ENCODE measurements around the gene FRRS1. TPM values are rescaled to one million over a fixed set of nuclear protein-coding genes. Genes with fewer than 3 reads are reported as not detected.
"Not testable (repeated sequence)": the region's sequence is repeated elsewhere in the genome, so short reads cannot be mapped to it uniquely, and the experiment has no call there.

Gene FRRS1
- total RNA-seq, 2 experiments from 2014 or later = 1.2 to 1.7 TPM

- Mint-ChIP-seq H3K4me1 (peaks cover 10% of the 10 kb centered on the region), H3K36me3 (ENCODE audit: low read depth) (no peaks in the 10 kb centered on the region), H3K27ac (no peak overlapping the region), H3K9me3 (no peaks in the 10 kb centered on the region), H3K4me3 (no peak overlapping the region), H3K27me3 (peaks cover 10% of the 10 kb centered on the region)
- ChIA-PET POLR2A (no interaction called here), CTCF (no interaction called here)
- no peak for DNase-seq
These were observed 6.8 kb downstream of the FRRS1 start for GRCh38 chr1:99759518-99760160.

GRCh38 chr1:99758686-99759517 is 7.5 kb downstream of the FRRS1 start:
- H3K9me3 Mint-ChIP-seq; H3K36me3 Mint-ChIP-seq (ENCODE audit: low read depth); DNase-seq; H3K27ac Mint-ChIP-seq; POLR2A ChIA-PET; H3K27me3 Mint-ChIP-seq; H3K4me3 Mint-ChIP-seq: not testable (repeated sequence)
- CTCF ChIA-PET = interaction anchor here (0.6 kb wide), 1 partner anchor 10 kb away, joined by 3 read pairs; no protein-coding TSS in a partner anchor
- peaks cover 10% of the 10 kb centered on the region for H3K4me1 Mint-ChIP-seq

DNA sequence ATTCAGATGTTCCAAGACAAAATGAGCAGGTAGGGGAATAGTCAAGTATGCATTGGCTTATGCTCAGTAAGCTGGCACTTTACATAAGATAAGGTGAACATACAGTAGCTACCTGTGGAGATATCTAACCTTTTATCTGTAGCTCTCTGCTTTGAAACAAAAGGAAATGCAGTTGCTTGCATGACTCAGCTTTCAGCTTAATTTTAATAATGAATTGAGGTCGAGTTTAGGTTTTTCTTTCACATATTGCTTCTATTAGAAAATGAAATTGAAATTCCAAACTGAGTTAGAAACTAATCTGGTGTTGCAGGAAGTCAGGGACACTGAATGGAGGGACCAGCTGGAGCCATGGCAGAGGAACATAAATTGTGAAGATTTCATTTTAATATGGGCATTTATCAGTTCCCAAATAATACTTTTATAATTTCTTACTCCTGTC is 8.3 kb downstream of the FRRS1 start:
- DNase-seq = no peak
- Mint-ChIP-seq H3K4me3 (no peak overlapping the region), H3K27ac (no peak overlapping the region), H3K4me1 (peaks cover 10% of the 10 kb centered on the region), H3K36me3 (ENCODE audit: low read depth) (no peaks in the 10 kb centered on the region), H3K9me3 (no peaks in the 10 kb centered on the region), H3K27me3 (peaks cover 10% of the 10 kb centered on the region)
- ChIA-PET POLR2A (no interaction called here), CTCF (no interaction called here)

GRCh38 chr1:99756598-99756997 is 9.8 kb downstream of the FRRS1 start:
- Mint-ChIP-seq H3K9me3 (no peaks in the 10 kb centered on the region), H3K4me3 (no peak overlapping the region), H3K4me1 (peaks cover 16% of the 10 kb centered on the region), H3K27ac (no peak overlapping the region), H3K27me3 (peaks cover 8% of the 10 kb centered on the region), H3K36me3 (ENCODE audit: low read depth) (no peaks in the 10 kb centered on the region)
- ChIA-PET POLR2A (no interaction called here), CTCF (no interaction called here)
- DNase-seq = no peak

DNA sequence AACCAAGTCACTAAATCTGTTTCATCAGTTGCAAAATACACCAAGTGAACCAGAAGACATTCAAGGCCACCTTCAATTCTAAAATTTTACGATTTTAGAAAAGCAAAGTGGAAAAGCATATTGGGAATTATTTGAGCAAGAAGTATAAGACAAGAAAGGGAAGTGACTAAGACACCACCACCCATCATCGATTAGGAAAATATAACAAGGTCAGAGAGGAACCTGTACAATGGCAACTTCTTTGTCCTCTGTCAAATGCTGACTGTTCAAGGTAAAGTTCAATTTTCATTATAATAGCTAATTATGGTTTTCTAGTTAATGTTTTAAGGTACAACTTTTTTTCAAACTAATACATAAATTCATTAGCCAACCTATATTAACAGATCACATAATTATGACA is 10.8 kb downstream of the FRRS1 start:
- Mint-ChIP-seq H3K4me1 (peaks cover 16% of the 10 kb centered on the region), H3K4me3 (no peak overlapping the region), H3K9me3 (no peaks in the 10 kb centered on the region), H3K27me3 (peaks cover 8% of the 10 kb centered on the region), H3K27ac (no peak overlapping the region), H3K36me3 (ENCODE audit: low read depth) (no peaks in the 10 kb centered on the region)
- ChIA-PET POLR2A (no interaction called here), CTCF (interaction anchor here (1.9 kb wide), 1 partner anchor 10 kb away, joined by 6 read pairs; the partner anchor contains the start of gene FRRS1)
- DNase-seq = no peak

DNA sequence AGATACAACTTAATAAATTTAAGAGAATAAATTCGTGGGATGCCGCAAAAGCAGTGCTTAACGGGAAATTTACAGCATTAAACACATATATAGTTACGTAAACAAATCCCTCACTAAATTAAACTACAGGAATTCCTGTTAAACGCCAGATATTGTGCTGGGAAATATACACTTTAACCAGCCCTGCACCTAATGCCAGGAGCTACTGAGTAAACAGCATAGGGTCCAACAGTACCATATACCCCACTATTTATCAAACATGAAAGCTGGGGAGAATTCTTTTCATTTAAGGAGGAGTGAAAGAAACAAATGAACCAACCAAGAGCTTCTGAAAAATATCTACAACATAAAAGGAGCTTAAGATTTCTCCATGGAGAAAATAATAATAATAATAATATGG is 11.7 kb downstream of the FRRS1 start:
- no peak for DNase-seq
- H3K27me3 Mint-ChIP-seq = peaks cover 8% of the 10 kb centered on the region
- H3K27ac Mint-ChIP-seq = no peak overlapping the region
- CTCF ChIA-PET = interaction anchor here (1.9 kb wide), 1 partner anchor 11 kb away, joined by 6 read pairs; the partner anchor contains the start of gene FRRS1
- H3K36me3 Mint-ChIP-seq (ENCODE audit: low read depth) = no peaks in the 10 kb centered on the region
- H3K4me3 Mint-ChIP-seq = no peak overlapping the region
- H3K4me1 Mint-ChIP-seq = peaks cover 21% of the 10 kb centered on the region
- H3K9me3 Mint-ChIP-seq = no peaks in the 10 kb centered on the region
- POLR2A ChIA-PET = no interaction called here

- no peak overlapping the region for H3K27ac Mint-ChIP-seq
- CTCF ChIA-PET = interaction anchor here (0.6 to 1.9 kb wide), 2 partner anchors 12 to 24 kb away, joined by 3 to 6 read pairs; partner anchors contain the start of gene FRRS1
- H3K4me3 Mint-ChIP-seq = no peak overlapping the region
- no peak for DNase-seq
- H3K27me3 Mint-ChIP-seq = peaks cover 10% of the 10 kb centered on the region
- no peaks in the 10 kb centered on the region for H3K9me3 Mint-ChIP-seq
- H3K4me1 Mint-ChIP-seq = peaks cover 21% of the 10 kb centered on the region
- no peaks in the 10 kb centered on the region for H3K36me3 Mint-ChIP-seq (ENCODE audit: low read depth)
- POLR2A ChIA-PET = no interaction called here
These were observed 12.3 kb downstream of the FRRS1 start for GRCh38 chr1:99754055-99754626.

- POLR2A ChIA-PET = no interaction called here
- CTCF ChIA-PET = no interaction called here
These were observed 14.4 kb downstream of the FRRS1 start for GRCh38 chr1:99751877-99752504.

GRCh38 chr1:99749504-99750347 is 16.7 kb downstream of the FRRS1 start:
- no peak for DNase-seq
- H3K27me3 Mint-ChIP-seq = peaks cover 14% of the 10 kb centered on the region
- H3K36me3 Mint-ChIP-seq (ENCODE audit: low read depth) = no peaks in the 10 kb centered on the region
- POLR2A ChIA-PET = no interaction called here
- no peak overlapping the region for H3K27ac Mint-ChIP-seq
- H3K9me3 Mint-ChIP-seq = no peaks in the 10 kb centered on the region
- peaks cover 11% of the 10 kb centered on the region for H3K4me1 Mint-ChIP-seq
- H3K4me3 Mint-ChIP-seq = no peak overlapping the region
- CTCF ChIA-PET = interaction anchor here (1.1 kb wide), 1 partner anchor 9 kb away, joined by 3 read pairs; no protein-coding TSS in a partner anchor

More at GRCh38 chr1:99751877-99752504, 14.4 kb downstream of the FRRS1 start:
- DNase-seq = no peak
- Mint-ChIP-seq H3K4me3 (no peak overlapping the region), H3K27ac (no peak overlapping the region), H3K9me3 (no peaks in the 10 kb centered on the region), H3K4me1 (peaks cover 11% of the 10 kb centered on the region), H3K36me3 (ENCODE audit: low read depth) (no peaks in the 10 kb centered on the region), H3K27me3 (peaks cover 14% of the 10 kb centered on the region)

GRCh38 chr1:99748419-99748818 is 18.0 kb downstream of the FRRS1 start:
- no peak for DNase-seq
- Mint-ChIP-seq H3K27ac (no peak overlapping the region), H3K4me1 (peaks cover 11% of the 10 kb centered on the region)

GRCh38 chr1:99745684-99746083 is 20.8 kb downstream of the FRRS1 start:
- H3K36me3 Mint-ChIP-seq (ENCODE audit: low read depth) = no peaks in the 10 kb centered on the region
- H3K27ac Mint-ChIP-seq = no peak overlapping the region
- H3K9me3 Mint-ChIP-seq = no peaks in the 10 kb centered on the region
- H3K27me3 Mint-ChIP-seq = peaks cover 8% of the 10 kb centered on the region
- peaks cover 6% of the 10 kb centered on the region for H3K4me1 Mint-ChIP-seq
- no peak for DNase-seq
- ChIA-PET CTCF (no interaction called here), POLR2A (no interaction called here)
- no peak overlapping the region for H3K4me3 Mint-ChIP-seq

More at GRCh38 chr1:99748419-99748818, 18.0 kb downstream of the FRRS1 start:
- no peaks in the 10 kb centered on the region for H3K9me3 Mint-ChIP-seq
- H3K27me3 Mint-ChIP-seq = peaks cover 12% of the 10 kb centered on the region
- no peaks in the 10 kb centered on the region for H3K36me3 Mint-ChIP-seq (ENCODE audit: low read depth)
- POLR2A ChIA-PET = no interaction called here
- CTCF ChIA-PET = interaction anchor here (1.1 kb wide), 1 partner anchor 10 kb away, joined by 3 read pairs; no protein-coding TSS in a partner anchor
- no peak overlapping the region for H3K4me3 Mint-ChIP-seq

DNA sequence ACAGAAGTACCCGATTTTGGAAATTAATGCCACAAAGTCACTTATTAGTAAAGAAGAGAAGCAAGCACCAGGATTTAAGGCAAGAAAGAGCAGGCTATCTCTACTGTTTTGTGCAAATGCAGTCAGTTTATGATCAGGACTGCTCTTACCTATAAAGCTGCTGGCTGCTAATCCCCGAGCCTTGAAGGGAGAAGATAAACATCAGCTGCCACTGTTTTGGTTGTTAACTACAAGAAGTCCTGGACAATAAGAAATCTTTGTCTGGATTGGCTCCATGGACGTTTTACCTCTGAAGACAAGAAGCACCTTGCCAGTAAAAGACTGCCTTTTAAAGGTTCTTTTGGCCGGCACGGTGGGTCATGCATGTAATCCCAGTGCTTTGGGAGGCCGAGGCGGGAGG is 21.4 kb downstream of the FRRS1 start:
- Mint-ChIP-seq H3K27me3 (peaks cover 6% of the 10 kb centered on the region), H3K4me3 (no peak overlapping the region), H3K36me3 (ENCODE audit: low read depth) (no peaks in the 10 kb centered on the region), H3K9me3 (no peaks in the 10 kb centered on the region), H3K27ac (no peak overlapping the region), H3K4me1 (peaks cover under 1% of the 10 kb centered on the region)
- ChIA-PET CTCF (no interaction called here), POLR2A (no interaction called here)
- no peak for DNase-seq

Data from activated CD4-positive, alpha-beta memory T cell treated with anti-CD3 and anti-CD28 coated beads, Interleukin-2, amount 10 ng/mL, durations not matched to agents 7 days and 5 days (primary cell).